OCI-LY1 (cell line): ENCODE results near the gene DENND1A.

ENCODE experiments used
- H2AFZ ChIP-seq: fragments of 200-600 bp; sonication (generic), shearing (Covaris generic); 2 replicates; pipeline ENCODE4 v1.6.0; 2014; ENCODE audit warnings: antibody characterized with exemption, mild to moderate bottlenecking, low read length
- H3F3A ChIP-seq: fragments of 200-600 bp; sonication (generic), shearing (Covaris generic); 2 replicates; pipeline ENCODE4 v1.6.0; 2014; ENCODE audit warnings: mild to moderate bottlenecking, antibody characterized with exemption, low read length, moderate library complexity; ENCODE audit not compliant: insufficient read depth
- H3K27ac ChIP-seq: fragments of 200-600 bp; sonication (generic); 2 replicates; pipeline ENCODE4 v1.5.1; 2014; ENCODE audit warnings: low read length, mixed run types, mild to moderate bottlenecking, low read depth; ENCODE audit not compliant: poor library complexity, severe bottlenecking
- H3K27me3 ChIP-seq: fragments of 200-600 bp; sonication (generic); 2 replicates; pipeline ENCODE4 v1.6.0; 2014; ENCODE audit warnings: antibody characterized with exemption, mild to moderate bottlenecking, low read length, moderate library complexity; ENCODE audit not compliant: insufficient read depth
- H3K36me3 ChIP-seq: fragments of 200-600 bp; sonication (generic); 2 replicates; pipeline ENCODE4 v1.6.1; 2014; ENCODE audit warnings: mild to moderate bottlenecking, antibody characterized with exemption, low read length, moderate library complexity, mixed read lengths; ENCODE audit not compliant: insufficient read depth
- H3K4me1 ChIP-seq: fragments of 200-600 bp; sonication (generic); 2 replicates; pipeline ENCODE4 v1.5.1; 2014; ENCODE audit warnings: mild to moderate bottlenecking, low read length, moderate library complexity; ENCODE audit not compliant: insufficient read depth, severe bottlenecking
- H3K4me2 ChIP-seq: fragments of 200-600 bp; sonication (generic), shearing (Covaris generic); 2 replicates; pipeline ENCODE4 v1.6.1; 2014; ENCODE audit warnings: low read length
- H3K4me3 ChIP-seq: fragments of 200-600 bp; sonication (generic); 2 replicates; pipeline ENCODE4 v1.5.1; 2014; ENCODE audit warnings: low read length, low read depth, mild to moderate bottlenecking, mixed read lengths; ENCODE audit not compliant: poor library complexity, severe bottlenecking
- H3K79me2 ChIP-seq: fragments of 200-600 bp; shearing (Covaris generic); 2 replicates; pipeline ENCODE4 v1.6.1; 2016; ENCODE audit warnings: mixed run types, low read length, mixed read lengths; ENCODE audit not compliant: insufficient read depth
- H3K9ac ChIP-seq: fragments of 200-600 bp; sonication (generic), shearing (Covaris generic); 2 replicates; pipeline ENCODE4 v1.6.1; 2014; ENCODE audit warnings: mild to moderate bottlenecking, low read length, mixed read lengths
- H3K9me2 ChIP-seq: fragments of 200-600 bp; sonication (generic), shearing (Covaris generic); 2 replicates; pipeline ENCODE4 v1.6.1; 2014; ENCODE audit warnings: low read depth, mild to moderate bottlenecking, low read length, mixed read lengths
- H3K9me3 ChIP-seq: fragments of 200-600 bp; shearing (Covaris generic); 2 replicates; pipeline ENCODE4 v1.6.1; 2014; ENCODE audit warnings: low read length, mixed read lengths
- H4K20me1 ChIP-seq: fragments of 200-600 bp; sonication (generic), shearing (Covaris generic); 2 replicates; pipeline ENCODE4 v1.6.0; 2016; ENCODE audit warnings: mild to moderate bottlenecking, low read length; ENCODE audit not compliant: insufficient read depth
- EZH2 ChIP-seq: fragments of 200-600 bp; sonication (generic), shearing (Covaris generic); IDR thresholded peaks from 2 replicates; pipeline ENCODE4 v1.8.0; 2017; ENCODE audit warnings: borderline replicate concordance, mixed run types, mild to moderate bottlenecking, antibody characterized with exemption, low read length, moderate library complexity, mixed read lengths
- TF ChIP-seq, protein P1 (sequence below): fragments of 200-600 bp; sonication (generic), shearing (Covaris generic); IDR thresholded peaks from 2 replicates; pipeline ENCODE4 v1.5.1; 2017; ENCODE audit warnings: mild to moderate bottlenecking, antibody characterized with exemption, low read length, moderate library complexity, mixed read lengths

DENND1A gene

DNA sequence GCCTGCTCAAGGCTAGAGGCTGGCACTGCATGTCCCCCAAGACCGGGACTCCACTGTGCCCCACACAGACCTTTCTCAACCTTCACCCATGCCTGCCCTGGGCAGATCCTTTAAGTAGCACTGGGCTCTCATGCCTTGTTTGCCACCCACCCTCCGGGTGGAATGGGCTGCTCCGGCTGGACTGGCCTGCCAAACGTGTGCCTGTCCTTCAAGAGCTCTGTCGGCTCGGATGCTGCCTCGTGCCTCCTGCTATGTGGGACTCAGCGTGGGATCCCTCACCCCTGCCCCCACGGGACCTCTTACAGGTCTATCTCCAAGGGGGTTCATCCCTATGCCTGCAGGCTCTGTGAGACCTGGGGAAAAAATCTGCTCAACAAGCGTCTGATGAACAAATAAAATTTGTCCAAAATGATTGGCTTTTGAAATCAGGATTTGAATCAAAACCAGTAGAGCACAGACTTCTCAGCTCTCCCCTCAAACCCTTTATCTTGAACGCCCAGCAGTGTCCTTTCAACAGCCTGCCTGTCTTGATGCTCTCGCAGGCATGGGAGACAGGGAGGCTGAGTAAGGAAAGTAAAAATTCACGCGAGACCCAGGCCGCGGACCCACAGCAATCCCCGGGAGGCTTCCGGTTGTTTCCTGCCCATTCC lies 517.6 kb downstream of the DENND1A start:
- Histone ChIP-seq H3K9ac (no peak overlapping the region), H3F3A (no peaks in the 10 kb centered on the region), H3K4me1 (no peaks in the 10 kb centered on the region), H3K9me3 (no peaks in the 10 kb centered on the region), H3K27me3 (no peaks in the 10 kb centered on the region), H3K9me2 (no peaks in the 10 kb centered on the region), H2AFZ (no peak overlapping the region), H3K79me2 (no peaks in the 10 kb centered on the region), H3K27ac (no peak overlapping the region), H4K20me1 (no peaks in the 10 kb centered on the region), H3K36me3 (no peaks in the 10 kb centered on the region), H3K4me2 (no peak overlapping the region), H3K4me3 (no peak overlapping the region)
- TF ChIP-seq EZH2 = no peak
- TF ChIP-seq, protein P1, sequence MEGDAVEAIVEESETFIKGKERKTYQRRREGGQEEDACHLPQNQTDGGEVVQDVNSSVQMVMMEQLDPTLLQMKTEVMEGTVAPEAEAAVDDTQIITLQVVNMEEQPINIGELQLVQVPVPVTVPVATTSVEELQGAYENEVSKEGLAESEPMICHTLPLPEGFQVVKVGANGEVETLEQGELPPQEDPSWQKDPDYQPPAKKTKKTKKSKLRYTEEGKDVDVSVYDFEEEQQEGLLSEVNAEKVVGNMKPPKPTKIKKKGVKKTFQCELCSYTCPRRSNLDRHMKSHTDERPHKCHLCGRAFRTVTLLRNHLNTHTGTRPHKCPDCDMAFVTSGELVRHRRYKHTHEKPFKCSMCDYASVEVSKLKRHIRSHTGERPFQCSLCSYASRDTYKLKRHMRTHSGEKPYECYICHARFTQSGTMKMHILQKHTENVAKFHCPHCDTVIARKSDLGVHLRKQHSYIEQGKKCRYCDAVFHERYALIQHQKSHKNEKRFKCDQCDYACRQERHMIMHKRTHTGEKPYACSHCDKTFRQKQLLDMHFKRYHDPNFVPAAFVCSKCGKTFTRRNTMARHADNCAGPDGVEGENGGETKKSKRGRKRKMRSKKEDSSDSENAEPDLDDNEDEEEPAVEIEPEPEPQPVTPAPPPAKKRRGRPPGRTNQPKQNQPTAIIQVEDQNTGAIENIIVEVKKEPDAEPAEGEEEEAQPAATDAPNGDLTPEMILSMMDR = no peak

DNA sequence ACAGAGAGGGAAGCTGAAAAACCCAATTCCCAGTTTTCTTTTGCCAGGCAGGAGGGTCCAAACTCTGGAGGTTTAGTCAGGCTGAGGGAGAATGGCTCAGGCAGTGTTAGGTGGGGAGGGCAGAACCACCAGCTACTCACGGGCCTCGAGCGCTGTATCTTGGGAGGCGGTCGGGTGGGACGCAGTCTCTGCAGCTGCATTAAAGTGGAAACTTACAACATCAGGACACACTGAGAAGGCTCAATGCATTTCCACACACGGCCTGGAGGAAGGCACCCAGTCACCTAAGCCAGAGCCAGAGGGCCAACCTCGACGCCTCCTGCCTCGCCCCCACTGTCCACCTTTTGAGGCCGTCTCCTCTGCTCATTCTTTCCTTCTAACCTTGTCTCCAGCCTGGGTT lies 518.3 kb downstream of the DENND1A start:
- TF ChIP-seq, protein P1 = no peak
- TF ChIP-seq EZH2 = no peak
- no peak overlapping the region for H3K9ac ChIP-seq
- no peaks in the 10 kb centered on the region for H3K9me3 ChIP-seq
- no peak overlapping the region for H2AFZ ChIP-seq
- no peak overlapping the region for H3K4me3 ChIP-seq
- H3K4me2 ChIP-seq = no peak overlapping the region
- H3K27me3 ChIP-seq = no peaks in the 10 kb centered on the region
- H4K20me1 ChIP-seq = no peaks in the 10 kb centered on the region
- no peaks in the 10 kb centered on the region for H3K79me2 ChIP-seq
- no peak overlapping the region for H3K27ac ChIP-seq
- no peaks in the 10 kb centered on the region for H3K4me1 ChIP-seq
- H3K36me3 ChIP-seq = no peaks in the 10 kb centered on the region
- H3K9me2 ChIP-seq = no peaks in the 10 kb centered on the region
- no peaks in the 10 kb centered on the region for H3F3A ChIP-seq

DNA sequence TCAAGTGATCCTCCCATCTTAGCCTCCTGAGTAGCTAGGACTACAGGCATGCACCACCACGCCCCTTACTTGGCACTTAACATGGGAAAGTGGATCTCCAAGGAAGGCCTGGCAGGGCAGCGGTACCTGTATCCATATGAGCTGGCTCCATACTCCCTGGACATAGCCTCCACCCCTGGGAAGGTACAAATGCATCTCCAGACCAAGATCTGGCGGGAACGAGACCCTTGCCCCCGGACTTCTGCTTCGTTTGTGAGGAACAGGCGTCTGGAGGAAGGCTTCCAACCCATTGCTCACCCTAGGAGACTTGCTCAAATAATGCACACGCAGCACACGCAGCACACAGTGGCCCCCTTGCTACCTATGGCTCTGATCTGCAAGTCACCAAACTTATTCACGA lies 518.7 kb downstream of the DENND1A start:
- Histone ChIP-seq H3K36me3 (no peaks in the 10 kb centered on the region), H3K4me1 (no peaks in the 10 kb centered on the region), H3K4me3 (no peak overlapping the region), H3K27ac (no peak overlapping the region), H3K27me3 (no peaks in the 10 kb centered on the region), H2AFZ (no peak overlapping the region), H3K9ac (no peak overlapping the region), H3K79me2 (no peaks in the 10 kb centered on the region), H3K9me3 (no peaks in the 10 kb centered on the region), H3K4me2 (no peak overlapping the region), H3K9me2 (no peaks in the 10 kb centered on the region), H4K20me1 (no peaks in the 10 kb centered on the region), H3F3A (no peaks in the 10 kb centered on the region)
- TF ChIP-seq, protein P1 = no peak
- TF ChIP-seq EZH2 = no peak
